ENCODE data around the gene ATP6V1B1. TPM values are rescaled to one million over a fixed set of nuclear protein-coding genes. Genes with fewer than 3 reads are reported as not detected.

Gene ATP6V1B1
- total RNA-seq, 1 experiment from 2014 or later, result not detected

DNA sequence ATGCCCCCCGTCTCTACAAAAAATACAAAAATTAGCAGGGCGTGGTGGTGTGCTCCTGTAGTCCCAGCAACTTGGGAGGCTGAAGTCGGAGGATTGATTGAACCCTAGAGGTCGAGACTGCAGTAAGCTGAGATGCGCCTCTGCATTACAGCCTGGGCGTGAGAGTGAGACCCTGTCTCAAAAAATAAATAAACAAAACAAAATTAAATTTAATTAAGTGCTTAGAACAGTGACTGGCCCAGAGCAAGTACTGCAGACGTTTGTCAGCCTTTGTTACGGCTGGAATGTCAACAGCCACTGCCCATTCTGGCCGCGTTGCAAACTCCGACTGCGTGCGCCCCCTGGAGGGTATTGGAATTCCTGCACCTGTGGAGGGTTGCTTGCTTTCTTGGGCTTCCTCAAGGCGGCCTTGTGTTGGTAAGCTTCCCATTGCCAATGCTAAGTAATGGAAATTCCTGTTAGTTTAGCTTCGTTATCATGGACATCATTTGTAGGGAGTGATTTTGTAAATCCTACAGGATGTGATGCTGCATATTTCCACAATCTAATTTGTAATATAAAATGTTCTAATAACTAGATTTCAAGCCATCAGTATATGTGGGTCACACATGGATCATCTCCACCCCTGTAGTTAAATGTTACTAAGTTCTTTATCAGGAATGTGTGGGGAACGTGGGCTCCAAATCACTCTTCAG lies 15.9 kb upstream of the ATP6V1B1 start:
- DNase-seq, result peak; percentile 90
- Histone ChIP-seq H3K4me3 (ENCODE audit: low read length) (no peak overlapping the region), H3K9me3 (ENCODE audit: low read length) (no peaks in the 10 kb centered on the region), H3K27ac (ENCODE audit: low read length) (no peak overlapping the region), H3K27me3 (ENCODE audit: low read length) (no peaks in the 10 kb centered on the region), H2AFZ (ENCODE audit: low read length) (no peak overlapping the region), H3K79me2 (ENCODE audit: low read length) (no peaks in the 10 kb centered on the region), H3K36me3 (ENCODE audit: insufficient read depth, low read length) (no peaks in the 10 kb centered on the region), H3K4me2 (ENCODE audit: low read depth, low read length, poor library complexity, severe bottlenecking) (no peak overlapping the region), H3K9ac (ENCODE audit: low read length) (no peak overlapping the region), H4K20me1 (ENCODE audit: insufficient read depth, low read depth, low read length) (no peaks in the 10 kb centered on the region), H3K4me1 (ENCODE audit: low read length) (no peaks in the 10 kb centered on the region), H3K9me2 (replicated peaks; ENCODE audit: insufficient read depth, low read length) (no peaks in the 10 kb centered on the region)

DNA sequence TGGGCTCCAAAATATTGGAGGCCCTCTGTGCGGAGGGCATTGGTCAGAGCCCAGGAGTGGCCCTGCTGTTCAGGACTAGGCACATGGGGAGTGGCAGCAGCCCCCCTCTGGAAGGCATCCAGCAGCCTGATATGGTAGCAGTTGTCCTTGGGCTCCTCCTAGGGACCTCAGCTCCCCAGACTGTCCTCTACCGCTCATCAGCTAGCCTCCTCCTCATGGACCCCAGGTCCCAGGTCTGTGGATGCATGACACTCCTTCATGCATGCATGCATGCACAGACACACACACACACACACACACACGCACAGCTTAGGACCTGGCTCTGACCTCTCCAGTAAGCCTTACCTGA lies 15.4 kb upstream of the ATP6V1B1 start:
- Histone ChIP-seq H3K9me3 (ENCODE audit: low read length) (no peaks in the 10 kb centered on the region), H3K4me1 (ENCODE audit: low read length) (no peaks in the 10 kb centered on the region), H3K9me2 (replicated peaks; ENCODE audit: insufficient read depth, low read length) (no peaks in the 10 kb centered on the region), H3K79me2 (ENCODE audit: low read length) (no peaks in the 10 kb centered on the region), H3K27me3 (ENCODE audit: low read length) (no peaks in the 10 kb centered on the region), H2AFZ (ENCODE audit: low read length) (no peak overlapping the region), H3K4me2 (ENCODE audit: low read depth, low read length, poor library complexity, severe bottlenecking) (no peak overlapping the region), H4K20me1 (ENCODE audit: insufficient read depth, low read depth, low read length) (no peaks in the 10 kb centered on the region), H3K9ac (ENCODE audit: low read length) (no peak overlapping the region), H3K27ac (ENCODE audit: low read length) (no peak overlapping the region), H3K4me3 (ENCODE audit: low read length) (no peak overlapping the region), H3K36me3 (ENCODE audit: insufficient read depth, low read length) (no peaks in the 10 kb centered on the region)
- DNase-seq, result no peak

DNA sequence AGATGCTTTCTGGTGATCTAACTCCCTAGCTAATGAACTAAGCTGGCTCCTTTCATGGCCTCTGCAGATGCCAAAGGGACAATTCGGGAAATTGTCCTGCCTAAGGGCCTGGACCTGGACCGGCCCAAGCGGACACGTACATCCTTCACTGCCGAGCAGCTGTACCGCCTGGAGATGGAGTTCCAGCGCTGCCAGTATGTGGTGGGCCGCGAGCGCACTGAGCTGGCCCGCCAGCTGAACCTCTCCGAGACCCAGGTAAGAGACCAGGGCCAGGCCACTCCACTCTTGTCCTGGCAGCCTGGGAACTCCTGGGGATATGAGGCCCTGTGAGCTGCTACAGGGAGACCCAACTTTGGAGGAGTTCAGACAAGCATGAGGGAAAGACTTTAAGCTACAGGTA lies 14.7 kb upstream of the ATP6V1B1 start:
- H2AFZ ChIP-seq (ENCODE audit: low read length), result no peak overlapping the region
- no peak for DNase-seq
- H3K27ac ChIP-seq (ENCODE audit: low read length), result no peak overlapping the region
- no peaks in the 10 kb centered on the region for H4K20me1 ChIP-seq (ENCODE audit: insufficient read depth, low read depth, low read length)
- no peak overlapping the region for H3K9ac ChIP-seq (ENCODE audit: low read length)
- no peaks in the 10 kb centered on the region for H3K9me3 ChIP-seq (ENCODE audit: low read length)
- H3K4me1 ChIP-seq (ENCODE audit: low read length), result no peaks in the 10 kb centered on the region
- H3K4me2 ChIP-seq (ENCODE audit: low read depth, low read length, poor library complexity, severe bottlenecking), result no peak overlapping the region
- H3K27me3 ChIP-seq (ENCODE audit: low read length), result no peaks in the 10 kb centered on the region
- no peak overlapping the region for H3K4me3 ChIP-seq (ENCODE audit: low read length)
- H3K36me3 ChIP-seq (ENCODE audit: insufficient read depth, low read length), result no peaks in the 10 kb centered on the region
- no peaks in the 10 kb centered on the region for H3K79me2 ChIP-seq (ENCODE audit: low read length)
- H3K9me2 ChIP-seq (replicated peaks; ENCODE audit: insufficient read depth, low read length), result no peaks in the 10 kb centered on the region

DNA sequence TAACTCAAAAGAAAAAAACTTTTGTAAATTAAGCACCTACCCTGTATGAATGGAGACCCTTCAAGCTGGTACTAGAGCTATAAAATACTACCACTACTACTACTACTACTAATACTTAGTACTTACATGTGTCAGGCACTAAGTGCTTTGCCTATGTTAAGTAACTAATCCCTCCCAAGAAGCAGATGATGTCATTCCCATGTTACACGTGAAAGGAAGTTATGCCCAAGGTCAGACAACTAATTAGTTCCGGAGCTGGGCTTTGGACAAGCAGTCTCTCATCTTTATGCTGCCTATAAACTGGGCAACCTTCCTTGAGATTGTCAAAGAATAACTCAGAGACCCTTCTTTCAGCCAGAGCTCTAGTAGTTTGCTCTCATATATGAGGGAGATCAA lies 13.9 kb upstream of the ATP6V1B1 start:
- no peaks in the 10 kb centered on the region for H3K27me3 ChIP-seq (ENCODE audit: low read length)
- H3K9me2 ChIP-seq (replicated peaks; ENCODE audit: insufficient read depth, low read length), result no peaks in the 10 kb centered on the region
- H3K36me3 ChIP-seq (ENCODE audit: insufficient read depth, low read length), result no peaks in the 10 kb centered on the region
- no peak overlapping the region for H2AFZ ChIP-seq (ENCODE audit: low read length)
- no peak for DNase-seq
- no peaks in the 10 kb centered on the region for H3K79me2 ChIP-seq (ENCODE audit: low read length)
- no peaks in the 10 kb centered on the region for H3K4me1 ChIP-seq (ENCODE audit: low read length)
- H4K20me1 ChIP-seq (ENCODE audit: insufficient read depth, low read depth, low read length), result no peaks in the 10 kb centered on the region
- no peak overlapping the region for H3K9ac ChIP-seq (ENCODE audit: low read length)
- H3K27ac ChIP-seq (ENCODE audit: low read length), result no peak overlapping the region
- no peak overlapping the region for H3K4me3 ChIP-seq (ENCODE audit: low read length)
- H3K4me2 ChIP-seq (ENCODE audit: low read depth, low read length, poor library complexity, severe bottlenecking), result no peak overlapping the region
- no peaks in the 10 kb centered on the region for H3K9me3 ChIP-seq (ENCODE audit: low read length)

DNA sequence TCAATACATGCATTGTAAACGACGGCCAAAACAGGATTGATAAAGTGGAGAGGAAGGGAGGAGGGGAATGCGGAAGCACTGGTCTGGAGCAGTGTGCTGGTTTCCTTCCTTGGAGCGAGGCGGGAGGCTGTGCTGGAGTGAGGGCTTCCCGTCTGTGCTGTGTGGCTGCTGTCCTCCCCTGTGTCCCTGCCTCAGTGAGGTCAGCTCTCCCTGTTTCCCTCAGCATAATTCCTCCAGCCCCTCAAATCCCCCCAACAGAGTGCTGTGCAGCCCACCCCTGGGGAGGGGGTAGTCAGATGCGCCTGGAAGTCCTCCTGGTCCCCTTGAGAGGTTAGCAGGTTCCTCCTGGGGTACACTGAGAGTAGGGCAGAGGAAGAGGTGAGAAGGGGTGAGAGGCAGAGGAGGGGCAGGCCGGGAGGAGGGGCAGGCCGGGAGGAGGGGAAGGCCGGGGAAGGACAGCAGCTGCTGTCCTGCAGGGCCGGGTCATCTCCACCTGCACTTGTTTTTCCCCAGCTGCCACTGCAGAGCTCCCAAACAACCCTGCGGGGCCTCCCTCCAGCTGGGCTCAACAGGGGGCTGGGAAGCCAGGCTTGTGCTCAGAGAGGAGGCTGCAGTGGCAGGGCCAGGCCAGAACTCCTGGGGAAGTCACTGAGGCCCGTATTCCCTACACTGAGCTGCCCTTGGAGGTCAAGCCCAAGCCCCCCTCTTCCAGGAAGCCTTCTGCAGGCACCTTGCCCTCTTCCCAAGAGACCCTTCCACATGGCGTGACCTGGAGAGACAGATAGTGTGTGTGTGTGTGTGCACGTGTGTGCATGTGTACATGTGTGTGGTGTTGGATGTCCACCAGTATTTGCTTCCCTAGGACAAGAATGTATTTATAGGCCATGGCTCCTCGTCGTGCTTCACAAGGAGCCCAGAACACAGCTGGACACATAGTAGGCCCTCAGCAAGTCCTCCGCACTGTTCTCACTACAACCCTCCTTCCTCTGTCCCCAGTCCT lies 13.2 kb upstream of the ATP6V1B1 start:
- no peak for DNase-seq
- Histone ChIP-seq H3K36me3 (ENCODE audit: insufficient read depth, low read length) (no peaks in the 10 kb centered on the region), H3K9ac (ENCODE audit: low read length) (no peak overlapping the region), H3K79me2 (ENCODE audit: low read length) (no peaks in the 10 kb centered on the region), H4K20me1 (ENCODE audit: insufficient read depth, low read depth, low read length) (no peaks in the 10 kb centered on the region), H3K9me2 (replicated peaks; ENCODE audit: insufficient read depth, low read length) (no peaks in the 10 kb centered on the region), H3K4me1 (ENCODE audit: low read length) (no peaks in the 10 kb centered on the region), H3K27ac (ENCODE audit: low read length) (no peak overlapping the region), H3K4me3 (ENCODE audit: low read length) (no peak overlapping the region), H2AFZ (ENCODE audit: low read length) (no peak overlapping the region), H3K4me2 (ENCODE audit: low read depth, low read length, poor library complexity, severe bottlenecking) (no peak overlapping the region), H3K9me3 (ENCODE audit: low read length) (no peaks in the 10 kb centered on the region), H3K27me3 (ENCODE audit: low read length) (no peaks in the 10 kb centered on the region)

DNA sequence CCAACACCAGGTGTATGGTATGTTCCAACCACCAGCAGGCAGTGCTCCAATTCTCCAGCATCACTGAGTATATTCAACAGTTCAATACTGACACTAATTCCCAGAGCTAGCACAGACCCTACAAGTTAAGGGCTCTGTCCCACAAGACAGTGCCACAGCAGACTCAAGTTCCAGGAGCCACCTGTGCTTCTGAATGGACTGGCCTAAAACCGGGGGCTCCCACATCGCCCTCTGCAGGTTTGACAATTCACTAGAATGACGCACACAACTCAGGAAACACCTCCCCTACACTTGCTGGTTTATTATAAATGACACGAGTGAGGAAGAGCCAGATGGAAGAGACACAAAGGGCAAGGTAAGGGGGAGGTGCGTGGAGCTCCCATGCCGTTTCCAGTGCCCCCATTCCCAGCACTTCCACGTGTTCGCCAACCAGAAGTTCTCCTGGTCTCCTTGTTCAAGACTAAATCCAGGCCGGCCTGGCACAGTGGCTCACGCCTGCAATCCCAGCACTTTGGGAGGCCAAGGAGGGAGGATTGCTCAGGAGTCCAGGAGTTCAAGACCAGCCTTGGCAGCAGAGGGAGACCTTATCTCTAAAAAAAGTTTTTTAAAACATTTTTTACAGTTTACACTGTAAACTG lies 12.2 kb upstream of the ATP6V1B1 start:
- Histone ChIP-seq H3K4me1 (ENCODE audit: low read length) (no peaks in the 10 kb centered on the region), H3K4me3 (ENCODE audit: low read length) (no peak overlapping the region), H3K79me2 (ENCODE audit: low read length) (no peaks in the 10 kb centered on the region), H2AFZ (ENCODE audit: low read length) (no peak overlapping the region), H3K9ac (ENCODE audit: low read length) (no peak overlapping the region), H3K36me3 (ENCODE audit: insufficient read depth, low read length) (no peaks in the 10 kb centered on the region), H3K9me3 (ENCODE audit: low read length) (no peaks in the 10 kb centered on the region), H3K27ac (ENCODE audit: low read length) (no peak overlapping the region), H3K4me2 (ENCODE audit: low read depth, low read length, poor library complexity, severe bottlenecking) (no peak overlapping the region), H3K9me2 (replicated peaks; ENCODE audit: insufficient read depth, low read length) (no peaks in the 10 kb centered on the region), H4K20me1 (ENCODE audit: insufficient read depth, low read depth, low read length) (no peaks in the 10 kb centered on the region), H3K27me3 (ENCODE audit: low read length) (no peaks in the 10 kb centered on the region)
- DNase-seq, result peak; percentile 77

DNA sequence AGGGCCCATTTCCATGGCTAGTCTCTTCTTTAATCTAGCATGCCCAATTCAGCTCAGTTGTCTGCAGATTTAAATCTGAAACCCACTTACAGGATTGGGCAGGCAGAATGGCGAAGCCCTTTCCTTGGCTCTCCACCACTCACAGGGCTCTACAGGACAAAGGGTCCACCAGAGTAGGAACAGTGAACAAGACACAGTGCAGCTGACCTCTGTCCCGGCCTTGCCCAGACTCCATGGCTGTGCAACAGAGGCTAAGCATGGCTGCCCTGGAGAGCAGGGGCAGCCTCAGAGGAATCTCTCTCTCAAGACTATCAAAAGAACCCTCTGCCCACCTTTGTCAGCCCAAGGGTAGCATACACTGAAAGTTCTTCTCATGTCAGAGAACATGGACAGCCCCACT lies 9.7 kb upstream of the ATP6V1B1 start:
- H3K4me1 ChIP-seq (ENCODE audit: low read length), result peaks cover 5% of the 10 kb centered on the region
- H3K9me3 ChIP-seq (ENCODE audit: low read length), result no peaks in the 10 kb centered on the region
- no peak overlapping the region for H3K4me2 ChIP-seq (ENCODE audit: low read depth, low read length, poor library complexity, severe bottlenecking)
- H3K9me2 ChIP-seq (replicated peaks; ENCODE audit: insufficient read depth, low read length), result no peaks in the 10 kb centered on the region
- no peak overlapping the region for H3K9ac ChIP-seq (ENCODE audit: low read length)
- H3K36me3 ChIP-seq (ENCODE audit: insufficient read depth, low read length), result no peaks in the 10 kb centered on the region
- DNase-seq, result no peak
- H4K20me1 ChIP-seq (ENCODE audit: insufficient read depth, low read depth, low read length), result no peaks in the 10 kb centered on the region
- no peak overlapping the region for H3K4me3 ChIP-seq (ENCODE audit: low read length)
- no peak overlapping the region for H3K27ac ChIP-seq (ENCODE audit: low read length)
- H3K27me3 ChIP-seq (ENCODE audit: low read length), result no peaks in the 10 kb centered on the region
- no peaks in the 10 kb centered on the region for H3K79me2 ChIP-seq (ENCODE audit: low read length)
- no peak overlapping the region for H2AFZ ChIP-seq (ENCODE audit: low read length)

DNA sequence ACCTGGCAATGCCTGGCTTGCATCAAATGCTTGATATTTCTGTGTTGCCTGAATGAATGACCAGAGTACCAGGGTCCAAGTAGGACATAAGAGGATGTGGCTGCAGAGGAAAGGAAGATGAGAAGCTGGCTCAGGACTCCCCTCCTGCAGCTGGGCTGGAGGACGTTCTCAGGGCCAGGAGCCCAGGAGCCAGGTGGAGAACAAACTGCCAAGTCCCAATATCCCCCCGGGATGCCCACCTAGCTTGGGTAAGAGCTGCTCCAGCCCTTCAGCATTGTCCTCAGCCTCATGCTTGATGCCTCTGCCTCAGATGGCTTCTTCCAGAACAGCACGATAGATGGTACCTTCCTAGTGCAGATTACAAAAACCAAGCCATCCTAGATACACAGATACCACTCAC lies 8.6 kb upstream of the ATP6V1B1 start:
- no peaks in the 10 kb centered on the region for H3K9me2 ChIP-seq (replicated peaks; ENCODE audit: insufficient read depth, low read length)
- no peak overlapping the region for H3K9ac ChIP-seq (ENCODE audit: low read length)
- no peaks in the 10 kb centered on the region for H3K36me3 ChIP-seq (ENCODE audit: insufficient read depth, low read length)
- peaks cover 6% of the 10 kb centered on the region for H3K4me1 ChIP-seq (ENCODE audit: low read length)
- no peaks in the 10 kb centered on the region for H3K9me3 ChIP-seq (ENCODE audit: low read length)
- no peaks in the 10 kb centered on the region for H4K20me1 ChIP-seq (ENCODE audit: insufficient read depth, low read depth, low read length)
- no peak for DNase-seq
- H3K27me3 ChIP-seq (ENCODE audit: low read length), result no peaks in the 10 kb centered on the region
- no peak overlapping the region for H3K4me2 ChIP-seq (ENCODE audit: low read depth, low read length, poor library complexity, severe bottlenecking)
- no peak overlapping the region for H2AFZ ChIP-seq (ENCODE audit: low read length)
- H3K4me3 ChIP-seq (ENCODE audit: low read length), result no peak overlapping the region
- no peaks in the 10 kb centered on the region for H3K79me2 ChIP-seq (ENCODE audit: low read length)
- no peak overlapping the region for H3K27ac ChIP-seq (ENCODE audit: low read length)
